Neural cell (in vitro differentiated cells): ENCODE data around the gene ARHGAP6. TPM values are rescaled to one million over a fixed set of nuclear protein-coding genes. Genes with fewer than 3 reads are reported as not detected.

ENCODE experiments used
- H2AFZ ChIP-seq: fragments of 200-600, 300-800 bp; sonication (generic), shearing (Covaris generic); 2 replicates; pipeline ENCODE4 v1.6.0; 2014; ENCODE audit warnings: low read depth, mild to moderate bottlenecking, antibody characterized with exemption, low read length, moderate library complexity
- H3F3A ChIP-seq: fragments of 200-600 bp; shearing (Covaris generic); 2 replicates; pipeline ENCODE4 v1.6.1; 2016; ENCODE audit warnings: mild to moderate bottlenecking, moderate library complexity, mixed read lengths, antibody characterized with exemption, low read length; ENCODE audit not compliant: insufficient read depth, poor library complexity, severe bottlenecking
- H3K27ac ChIP-seq: fragments of 200-600, 300-800 bp; sonication (generic), shearing (Covaris generic); 2 replicates; pipeline ENCODE4 v1.5.1; 2014; ENCODE audit warnings: mild to moderate bottlenecking, low read length, moderate library complexity
- H3K27me3 ChIP-seq: fragments of 300-800, 200-600 bp; sonication (generic), shearing (Covaris generic); 2 replicates; pipeline ENCODE4 v1.6.0; 2014; ENCODE audit warnings: mild to moderate bottlenecking, low read depth, low read length, moderate library complexity; ENCODE audit not compliant: insufficient read depth
- H3K36me3 ChIP-seq: fragments of 300-800, 200-600 bp; sonication (generic), shearing (Covaris generic); 2 replicates; pipeline ENCODE4 v1.5.1; 2014; ENCODE audit warnings: mild to moderate bottlenecking, antibody characterized with exemption, low read length, moderate library complexity; ENCODE audit not compliant: insufficient read depth
- H3K4me2 ChIP-seq: fragments of 300-800, 200-600 bp; sonication (generic), shearing (Covaris generic); 2 replicates; pipeline ENCODE4 v1.6.0; 2014; ENCODE audit warnings: mild to moderate bottlenecking, low read length
- H3K4me3 ChIP-seq: fragments of 300-800, 200-600 bp; sonication (generic), shearing (Covaris generic); 2 replicates; pipeline ENCODE4 v1.5.1; 2014; ENCODE audit warnings: mild to moderate bottlenecking, low read length, moderate library complexity
- H3K79me2 ChIP-seq: fragments of 200-600 bp; shearing (Covaris generic); replicated peaks from 2 replicates; pipeline ENCODE4 v1.6.0; 2014; ENCODE audit warnings: mild to moderate bottlenecking, low read length, moderate library complexity; ENCODE audit not compliant: insufficient read depth
- H3K9ac ChIP-seq: fragments of 300-800, 200-600 bp; sonication (generic), shearing (Covaris generic); 2 replicates; pipeline ENCODE4 v1.6.1; 2016; ENCODE audit warnings: mild to moderate bottlenecking, low read length, mixed read lengths
- H3K9me2 ChIP-seq: fragments of 200-600 bp; shearing (Covaris generic); 2 replicates; pipeline ENCODE4 v1.6.1; 2016; ENCODE audit warnings: mild to moderate bottlenecking, low read length, mixed read lengths; ENCODE audit not compliant: insufficient read depth
- H3K9me3 ChIP-seq: fragments of 200-600, 300-800 bp; sonication (generic), shearing (Covaris generic); 2 replicates; pipeline ENCODE4 v1.6.1; 2016; ENCODE audit warnings: mild to moderate bottlenecking, mixed run types, low read length, moderate library complexity, mixed read lengths
- H4K20me1 ChIP-seq: fragments of 200-600 bp; shearing (Covaris generic); 2 replicates; pipeline ENCODE4 v1.6.1; 2016; ENCODE audit warnings: mild to moderate bottlenecking, mixed run types; ENCODE audit not compliant: insufficient read depth
- CTCF ChIP-seq: fragments of 450-650 bp; IDR thresholded peaks from 2 replicates; pipeline ENCODE4 v1.5.1; 2014; ENCODE audit warnings: antibody characterized with exemption, mild to moderate bottlenecking, moderate library complexity; ENCODE audit not compliant: poor library complexity, severe bottlenecking
- EZH2 ChIP-seq: fragments of 200-600, 300-800 bp; shearing (Covaris generic), sonication (generic); IDR thresholded peaks from 2 replicates; pipeline ENCODE4 v1.6.1; 2014; ENCODE audit warnings: antibody characterized with exemption, low read length, borderline replicate concordance, mild to moderate bottlenecking; ENCODE audit not compliant: insufficient read depth, poor library complexity, severe bottlenecking
- MXI1 ChIP-seq: fragments of 450-650 bp; conservative IDR thresholded peaks from 2 replicates; pipeline ENCODE4 v1.6.1; 2014; ENCODE audit warnings: antibody characterized with exemption, mild to moderate bottlenecking; ENCODE audit not compliant: poor library complexity, severe bottlenecking
- POLR2AphosphoS5 ChIP-seq: IDR thresholded peaks from 2 replicates; pipeline ENCODE4 v1.6.1; 2012
- RAD21 ChIP-seq: fragments of 450-650 bp; conservative IDR thresholded peaks from 2 replicates; pipeline ENCODE4 v1.6.1; 2014; ENCODE audit warnings: antibody characterized with exemption, mild to moderate bottlenecking, moderate library complexity
- REST ChIP-seq: IDR thresholded peaks from 2 replicates; pipeline ENCODE4 v1.6.1; 2012; ENCODE audit warnings: borderline replicate concordance
- SMC3 ChIP-seq: fragments of 450-650 bp; conservative IDR thresholded peaks from 2 replicates; pipeline ENCODE4 v1.6.1; 2014; ENCODE audit warnings: antibody characterized with exemption, mild to moderate bottlenecking, moderate library complexity; ENCODE audit not compliant: poor library complexity
- TAF1 ChIP-seq: IDR thresholded peaks from 2 replicates; pipeline ENCODE4 v1.6.1; 2012; ENCODE audit warnings: low read depth
- polyA plus RNA-seq: library from polyadenylated mRNA; depleted of rRNA; stranded (reverse); fragments of >200 nt; gene quantifications from 2 replicates; pipeline ENCODE4 v1.2.3, GENCODE V29; 2014

The ARHGAP6 gene
- polyA plus RNA-seq, 1 donor from 2014 or later, result 0.40 TPM

- Histone ChIP-seq H3K36me3 (no peaks in the 10 kb centered on the region), H3K79me2 (no peaks in the 10 kb centered on the region), H3K27me3 (no peaks in the 10 kb centered on the region), H4K20me1 (no peaks in the 10 kb centered on the region), H3F3A (no peaks in the 10 kb centered on the region), H3K4me3 (no peak overlapping the region), H3K9ac (no peak overlapping the region), H2AFZ (no peak overlapping the region), H3K9me2 (no peaks in the 10 kb centered on the region), H3K9me3 (no peaks in the 10 kb centered on the region), H3K27ac (no peak overlapping the region), H3K4me2 (no peak overlapping the region)
- TF ChIP-seq REST (no peak), MXI1 (no peak)
Measured at GRCh38 chrX:11138498-11139390, 527.0 kb downstream of the ARHGAP6 start.

DNA sequence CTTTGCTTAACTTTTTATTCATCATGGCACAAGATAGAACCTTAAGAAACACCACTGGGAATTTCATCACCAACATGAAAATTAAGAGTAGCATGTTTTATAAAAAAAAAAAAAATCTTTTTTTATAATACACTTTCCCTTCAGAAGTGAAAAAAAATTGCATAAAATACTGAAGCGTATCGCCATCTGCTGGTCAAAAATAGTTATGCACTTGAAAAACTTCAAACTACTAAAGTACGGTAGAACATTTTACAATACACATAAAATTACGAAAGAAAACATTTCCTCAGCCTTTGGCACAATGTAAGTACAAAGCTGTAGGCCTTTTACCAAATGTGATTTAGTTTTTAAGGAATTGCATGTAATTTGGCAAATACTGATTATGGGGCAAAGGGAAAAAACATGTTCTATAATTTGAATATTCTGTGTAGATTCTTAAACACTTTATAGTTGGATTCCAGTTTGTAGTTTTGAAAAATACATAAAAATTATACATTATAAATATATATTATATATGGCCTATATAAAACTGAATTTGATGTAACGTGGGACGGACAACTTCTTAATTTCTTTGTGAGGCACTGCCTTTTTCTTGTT, 528.1 kb downstream of the ARHGAP6 start:
- Histone ChIP-seq H3K4me3 (no peak overlapping the region), H3K27ac (no peak overlapping the region), H3K9me2 (no peaks in the 10 kb centered on the region), H3F3A (no peaks in the 10 kb centered on the region), H3K36me3 (no peaks in the 10 kb centered on the region), H3K4me2 (no peak overlapping the region), H4K20me1 (no peaks in the 10 kb centered on the region), H3K27me3 (no peaks in the 10 kb centered on the region), H2AFZ (no peak overlapping the region), H3K9me3 (no peaks in the 10 kb centered on the region), H3K79me2 (no peaks in the 10 kb centered on the region), H3K9ac (no peak overlapping the region)
- TF ChIP-seq MXI1, result no peak
- no peak for TF ChIP-seq TAF1
- TF ChIP-seq POLR2AphosphoS5, result no peak
- peak; percentile 62 for TF ChIP-seq CTCF
- TF ChIP-seq SMC3, result peak; percentile 62
- TF ChIP-seq EZH2, result no peak
- TF ChIP-seq RAD21, result peak; percentile 47
